Heart right ventricle (tissue), 16 donors: Measurements from ENCODE around the gene FREM1. TPM values are rescaled to one million over a fixed set of nuclear protein-coding genes. Genes with fewer than 3 reads are reported as not detected.

ENCODE experiments used
- ATAC-seq, 8 donors: fragments of 200-7000 bp; cut with Tn5 transposase; one replicate each; pipeline ENCODE4 v1.9.1; 2020; ENCODE audit warnings: mild to moderate bottlenecking in 8 of 8, moderate library complexity in 8 of 8, moderate number of reproducible peaks in 1 of 8
- DNase-seq, 2 donors: peaks; one replicate each; pipeline ENCODE4 v3.0.0-alpha.2; 2020
- H3K27ac ChIP-seq, 10 donors: fragments of 200-600 bp; sonication (generic) in 2 of 10; one replicate each; pipeline versions ENCODE4 v1.5.0 to v1.8.0; 2020 to 2022; ENCODE audit warnings: mild to moderate bottlenecking in 3 of 10
- H3K27me3 ChIP-seq, 7 donors: fragments of 200-600 bp; one replicate each; pipeline ENCODE4 v1.8.0; 2021 to 2022; ENCODE audit warnings: mild to moderate bottlenecking in 2 of 7
- H3K36me3 ChIP-seq, 9 donors: fragments of 200-600 bp; sonication (generic) in 1 of 9; one replicate each; pipeline versions ENCODE4 v1.5.0 to v1.8.0; 2020 to 2022; ENCODE audit warnings: mild to moderate bottlenecking in 2 of 9
- H3K4me1 ChIP-seq, 9 donors: fragments of 200-600 bp; sonication (generic) in 1 of 9; one replicate each; pipeline versions ENCODE4 v1.5.0 to v1.8.0; 2020 to 2022; ENCODE audit warnings: mild to moderate bottlenecking in 4 of 9
- H3K4me3 ChIP-seq, 10 donors: fragments of 200-600 bp; sonication (generic) in 2 of 10; one replicate each; pipeline versions ENCODE4 v1.5.0 to v1.8.0; 2020 to 2022; ENCODE audit warnings: mild to moderate bottlenecking in 7 of 10, moderate library complexity in 2 of 10
- H3K9me3 ChIP-seq, 11 donors: fragments of 200-600 bp in 10 of 11; sonication (generic) in 2 of 11; one replicate each; pipeline versions ENCODE4 v1.5.0 to v1.8.0; 2013 to 2022; ENCODE audit warnings: mild to moderate bottlenecking in 2 of 11, control low read depth in 1 of 11, moderate library complexity in 1 of 11
- CTCF ChIP-seq, 9 donors: fragments of 200-600 bp; sonication (generic) in 2 of 9; IDR thresholded peaks; one replicate each; pipeline versions ENCODE4 v1.5.0 to v1.8.0; 2021 to 2022; ENCODE audit warnings: antibody characterized with exemption in 9 of 9, mild to moderate bottlenecking in 5 of 9, moderate library complexity in 1 of 9
- WGBS, 2 donors: extraction: QIAGEN DNeasy Blood & Tissue Kit; methylation state at CpG; one replicate each; pipeline ENCODE4 v1.1.7; 2013; ENCODE audit warnings: inconsistent platforms in 1 of 2; 5-methylcytosine and 5-hydroxymethylcytosine counted together
- intact Hi-C, 10 donors: fragments of 100-400 bp; cut with DNase I; formaldehyde crosslinking; loops; one replicate each; pipeline versions ENCODE4 v1.11.1 to v1.14.2; 2022
- polyA plus RNA-seq, 2 donors: library from polyadenylated mRNA; stranded (reverse); fragments of 200-250 nt; gene quantifications; one replicate each; pipeline ENCODE4 v1.2.3, GENCODE V29; 2013
- total RNA-seq, 10 donors: library from RNA; stranded (reverse); fragmentation: NEBNext Ultra II Directional in 3 of 10; extraction: Animal tissue kit (Norgen Biotek cat#: 25700) in 3 of 10; gene quantifications; one replicate each; pipeline versions ENCODE4 v1.2.1 to v1.2.4, GENCODE V29; 2021 to 2023
- donor health status: Arrhythmogenic right ventricular cardiomyopathy.
- donor health status: ischemic (EF 13 %, LVEDD 7.1; RV severe dilation, severe dysfunction).
- donor health status: healthy with polysubstance abuse.
- donor health status: DM: no; HTN: yes; CAD: no.
- donor health status: DM: no; HTN: no; CAD: no.
- donor health status: ischemic (EF 25% LVEDD 6.9; RV normal size, moderate dysfunction).
- donor health status: ischemic (EF 25% LVEDD 5.7; RV mildly dilated, moderate dysfunction).
- donor health status: healthy.
- donor health status: DM: yes; HTN: yes; CAD: no.
- donor health status: Ischemic cardiomyopathy.
- donor health status: ischemic (EF 35%, LVEDD 5.7; RV mildly dilated, moderate dysfunction).
- donor health status: nonischemic (EF 11% LVEDD 7.7; RV severe dilation, severe dysfunction).
- donor health status: DM: yes; HTN: yes; CAD: no.
- donor health status: PGD.
- donor health status: ischemic (EF 29% LVEDD 5.4; RV normal size, mild dysfunction).
- donor health status: nonischemic (EF 23%, LVEDD 6.1; RV moderate dilation, normal function).

FREM1 gene
- total and polyA plus RNA-seq, 12 donors, result 0.59 to 5.9 (median 3.1) TPM

GRCh38 chr9:14888272-14888671, 22.0 kb downstream of the FREM1 start:
- no peaks in the 10 kb centered on the region for H3K36me3 ChIP-seq
- peaks cover 0 to 5% (median 0%) of the 10 kb centered on the region in 9 donors for H3K4me1 ChIP-seq
- 80 to 91% methylated on average over 1 of the region's 1 CpG for WGBS, 2 donors
- intact Hi-C loops, result no loop called here
- H3K9me3 ChIP-seq, result no peaks in the 10 kb centered on the region
- ATAC-seq (no peak), DNase-seq (no peak)
- no peaks in the 10 kb centered on the region for H3K27me3 ChIP-seq
- H3K4me3 ChIP-seq, result no peak overlapping the region
- no peak overlapping the region for H3K27ac ChIP-seq
- TF ChIP-seq CTCF (IDR thresholded peaks at IDR 0.05), result no peak

- Histone ChIP-seq H3K4me3 (no peak overlapping the region), H3K27ac (no peak overlapping the region), H3K4me1 (peaks cover 0 to 5% (median 0%) of the 10 kb centered on the region in 9 donors), H3K27me3 (no peaks in the 10 kb centered on the region), H3K36me3 (no peaks in the 10 kb centered on the region), H3K9me3 (no peaks in the 10 kb centered on the region)
- no peak for DNase-seq
- ATAC-seq, result no peak
- intact Hi-C loops, result no loop called here
- 55 to 69% methylated on average over 4 of the region's 4 CpGs for WGBS, 2 donors
- no peak for TF ChIP-seq CTCF (IDR thresholded peaks at IDR 0.05)
These were observed 23.1 kb downstream of the FREM1 start for GRCh38 chr9:14887149-14887548.

GRCh38 chr9:14883310-14883944, 26.8 kb downstream of the FREM1 start:
- peak overlapping the region in 9 of 10 donors; percentile 39 to 72 (median 58) for H3K27ac ChIP-seq
- peaks cover 0 to 5% (median 0%) of the 10 kb centered on the region in 9 donors for H3K4me1 ChIP-seq
- no peaks in the 10 kb centered on the region for H3K36me3 ChIP-seq
- DNase-seq, result no peak
- whole genome bisulfite sequencing, 2 donors, result 61% methylated on average over 4 of the region's 4 CpGs
- peak in 6 of 8 donors; percentile 42 to 74 (median 60) for ATAC-seq
- no peak for TF ChIP-seq CTCF (IDR thresholded peaks at IDR 0.05)
- no peaks in the 10 kb centered on the region for H3K9me3 ChIP-seq
- H3K27me3 ChIP-seq, result no peaks in the 10 kb centered on the region
- intact Hi-C loops, result no loop called here
- no peak overlapping the region for H3K4me3 ChIP-seq

- ATAC-seq (no peak), DNase-seq (no peak)
- H3K27ac ChIP-seq, result no peak overlapping the region
- 42 to 59% methylated on average over 1 of the region's 1 CpG for WGBS, 2 donors
- H3K27me3 ChIP-seq, result no peaks in the 10 kb centered on the region
- H3K9me3 ChIP-seq, result no peaks in the 10 kb centered on the region
- no peaks in the 10 kb centered on the region for H3K36me3 ChIP-seq
- no peak for TF ChIP-seq CTCF (IDR thresholded peaks at IDR 0.05)
- intact Hi-C loops, result no loop called here
- peaks cover 0 to 5% (median 0%) of the 10 kb centered on the region in 9 donors for H3K4me1 ChIP-seq
- H3K4me3 ChIP-seq, result no peak overlapping the region
These were observed 28.1 kb downstream of the FREM1 start for GRCh38 chr9:14882090-14882489.
